K562 (cell line): Measurements from ENCODE around the gene TXNRD2. TPM values are rescaled to one million over a fixed set of nuclear protein-coding genes. Genes with fewer than 3 reads are reported as not detected.

Experiments
- ARID4B ChIP-seq: sonication (generic); formaldehyde crosslinking; IDR thresholded peaks from 2 replicates; pipeline ENCODE4 v1.8.0; 2022; ENCODE audit warnings: mild to moderate bottlenecking, missing genetic modification reagents
- BRCA1 ChIP-seq, 2 experiments: fragments of 450-650 bp in 1 of 2; sonication (generic) in 1 of 2; formaldehyde crosslinking in 1 of 2; IDR thresholded peaks; 2 replicates each; pipeline versions ENCODE4 v1.5.0 to v1.6.1; 2017 to 2020; ENCODE audit warnings: mild to moderate bottlenecking in 1 of 2, missing genetic modification reagents in 1 of 2
- C11orf30 ChIP-seq: fragments of 450-650 bp; IDR thresholded peaks from 2 replicates; pipeline ENCODE4 v1.6.1; 2016; ENCODE audit warnings: low read depth, mild to moderate bottlenecking
- CBFB ChIP-seq: sonication (generic); formaldehyde crosslinking; IDR thresholded peaks from 2 replicates; pipeline ENCODE4 v1.4.0; 2020; ENCODE audit warnings: mild to moderate bottlenecking, missing genetic modification reagents
- CREM ChIP-seq: IDR thresholded peaks from 2 replicates; pipeline ENCODE4 v1.6.1; 2014; ENCODE audit warnings: antibody characterized with exemption, low read depth
- ELF4 ChIP-seq: fragments of 450-650 bp; formaldehyde crosslinking; IDR thresholded peaks from 2 replicates; pipeline ENCODE4 v1.4.0; 2022; ENCODE audit warnings: missing genetic modification characterization
- FOXA1 ChIP-seq: fragments of 450-650 bp; IDR thresholded peaks from 2 replicates; pipeline ENCODE4 v1.6.1; 2016; ENCODE audit warnings: mild to moderate bottlenecking, borderline replicate concordance
- FOXJ3 ChIP-seq: sonication (generic); formaldehyde crosslinking; IDR thresholded peaks from 2 replicates; pipeline ENCODE4 v1.4.0; 2020; ENCODE audit warnings: mild to moderate bottlenecking, missing genetic modification reagents
- NCOR1 ChIP-seq: fragments of 450-650 bp; IDR thresholded peaks from 2 replicates; pipeline ENCODE4 v1.6.1; 2016; ENCODE audit warnings: mild to moderate bottlenecking, moderate library complexity
- PBX2 ChIP-seq, 2 experiments: IDR thresholded peaks in 1 of 2; conservative IDR thresholded peaks in 1 of 2; 2 replicates each; pipeline ENCODE4 v1.6.1; 2016; ENCODE audit warnings: low read depth in 2 of 2, mild to moderate bottlenecking in 1 of 2, missing compliant biosample characterization in 1 of 2, missing genetic modification characterization in 1 of 2, moderate library complexity in 1 of 2
- SRSF9 ChIP-seq: fragments of 200-400 bp; formaldehyde crosslinking; IDR thresholded peaks from 2 replicates; pipeline ENCODE4 v1.6.1; 2017; ENCODE audit warnings: low read depth, low read length, borderline replicate concordance
- TEAD4 ChIP-seq, 2 experiments: sonication (generic) in 1 of 2; formaldehyde crosslinking in 1 of 2; IDR thresholded peaks; 2 replicates each; pipeline versions ENCODE4 v1.6.1 to v1.8.0; 2012 to 2022; ENCODE audit warnings: borderline replicate concordance in 1 of 2, inconsistent platforms in 1 of 2, low read length in 1 of 2, mild to moderate bottlenecking in 1 of 2, missing genetic modification reagents in 1 of 2
- TSC22D4 ChIP-seq: fragments of 450-650 bp; IDR thresholded peaks from 2 replicates; pipeline ENCODE4 v1.6.1; 2016; ENCODE audit warnings: missing genetic modification characterization, missing biosample characterization, control low read depth
- YY1 ChIP-seq, 3 experiments: IDR thresholded peaks; 2 replicates each; pipeline ENCODE4 v1.6.1; 2011; ENCODE audit warnings: low read length in 2 of 3, mild to moderate bottlenecking in 2 of 3, moderate library complexity in 2 of 3, borderline replicate concordance in 1 of 3, control low read depth in 1 of 3, low read depth in 1 of 3; ENCODE audit not compliant: insufficient read depth in 3 of 3, insufficient replicate concordance in 2 of 3, control insufficient read depth in 1 of 3, insufficient read length in 1 of 3; ENCODE audit errors: extremely low read depth in 1 of 3
- ZNF133 ChIP-seq: fragments of 250-450 bp; sonication (Bioruptor Pico); IDR thresholded peaks from 2 replicates; pipeline ENCODE4 v1.4.0; 2020; ENCODE audit warnings: mild to moderate bottlenecking
- ZNF436 ChIP-seq: fragments of 250-450, 450-650 bp; sonication (Bioruptor Pico); formaldehyde crosslinking; IDR thresholded peaks from 2 replicates; pipeline ENCODE4 v1.7.0; 2020; ENCODE audit warnings: mild to moderate bottlenecking
- ZNF512 ChIP-seq: IDR thresholded peaks from 2 replicates; pipeline ENCODE4 v1.6.1; 2016; ENCODE audit warnings: missing genetic modification characterization, missing compliant biosample characterization
- ZNF561 ChIP-seq: fragments of 450-650 bp; formaldehyde crosslinking; conservative IDR thresholded peaks from 2 replicates; pipeline ENCODE4 v1.4.0; 2020; ENCODE audit warnings: mild to moderate bottlenecking, moderate library complexity
- polyA plus RNA-seq, 8 experiments: library from polyadenylated mRNA; depleted of rRNA in 4 of 8; stranded (reverse) in 5 of 8; unstranded in 3 of 8; fragments of >200 nt; fragmentation: Nextera tagmentation in 2 of 8; fragmentation: Illumina TruSeq in 1 of 8; extraction: Ambion mirVana in 2 of 8; extraction: Trizol in 1 of 8; gene quantifications; 2 replicates each; pipeline versions ENCODE4 v1.2.1 to v1.2.3, GENCODE V29; 2011 to 2014; ENCODE audit warnings: inconsistent platforms in 1 of 8, missing spikeins in 1 of 8
- total RNA-seq, 7 experiments: library from RNA; depleted of rRNA in 6 of 7; stranded (reverse); fragments of >200 nt in 6 of 7; fragmentation: Illumina TruSeq in 2 of 7; extraction: Trizol in 2 of 7; gene quantifications; 2 replicates each; pipeline versions ENCODE4 v1.2.1 to v1.2.3, GENCODE V29; 2011 to 2021; ENCODE audit warnings: low replicate concordance in 1 of 7

The TXNRD2 gene
- total and polyA plus RNA-seq, 9 of the 15 experiments (the other 6 are each of a cell fraction or from before 2014, with no cell fraction given) = 3.3 to 80.2 (median 49.4) TPM

- TF ChIP-seq ZNF512 (tag) = no peak
- no peak for TF ChIP-seq ARID4B (CRISPR knock-in tag)
- peak; percentile 84 for TF ChIP-seq CREM
- TF ChIP-seq BRCA1 (IDR thresholded peaks at IDR 0.05) = no peak
- no peak for TF ChIP-seq BRCA1 (CRISPR knock-in tag; IDR thresholded peaks at IDR 0.05)
- TF ChIP-seq TSC22D4 (tag) = no peak
- TF ChIP-seq C11orf30 = no peak
- no peak for TF ChIP-seq CBFB
- no peak for TF ChIP-seq YY1 (IDR thresholded peaks at IDR 0.05; ENCODE audit: borderline replicate concordance in 1 of 3, control insufficient read depth in 1 of 3, extremely low read depth in 1 of 3, insufficient read depth in 3 of 3, insufficient read length in 1 of 3, insufficient replicate concordance in 2 of 3, low read depth in 1 of 3, low read length in 2 of 3)
- no peak for TF ChIP-seq ZNF133 (CRISPR knock-in tag)
- TF ChIP-seq ZNF436 = no peak
- no peak for TF ChIP-seq SRSF9
- no peak for TF ChIP-seq FOXJ3 (CRISPR knock-in tag)
- TF ChIP-seq PBX2 (CRISPR knock-in tag; IDR thresholded peaks at IDR 0.05; ENCODE audit: low read depth) = no peak
- TF ChIP-seq PBX2 (tag; conservative IDR thresholded peaks at IDR 0.05; ENCODE audit: low read depth) = no peak
- TF ChIP-seq TEAD4 (IDR thresholded peaks at IDR 0.05; ENCODE audit: low read length) = no peak
- no peak for TF ChIP-seq TEAD4 (CRISPR knock-in tag; IDR thresholded peaks at IDR 0.05; ENCODE audit: borderline replicate concordance)
- TF ChIP-seq FOXA1 = no peak
- TF ChIP-seq ELF4 (CRISPR knock-in tag) = no peak
- no peak for TF ChIP-seq NCOR1
- no peak for TF ChIP-seq ZNF561 (CRISPR knock-in tag)
Observed at GRCh38 chr22:19875531-19876313, 65.9 kb downstream of the TXNRD2 start (continued).
